ENCODE results near the gene SLAMF1. TPM values are rescaled to one million over a fixed set of nuclear protein-coding genes. Genes with fewer than 3 reads are reported as not detected.

The SLAMF1 gene
- total and polyA plus RNA-seq, 9 of the 15 experiments (the other 6 are each of a cell fraction or from before 2014, with no cell fraction given), result 0.04 to 0.17 (median 0.11) TPM; not detected in 4

DNA sequence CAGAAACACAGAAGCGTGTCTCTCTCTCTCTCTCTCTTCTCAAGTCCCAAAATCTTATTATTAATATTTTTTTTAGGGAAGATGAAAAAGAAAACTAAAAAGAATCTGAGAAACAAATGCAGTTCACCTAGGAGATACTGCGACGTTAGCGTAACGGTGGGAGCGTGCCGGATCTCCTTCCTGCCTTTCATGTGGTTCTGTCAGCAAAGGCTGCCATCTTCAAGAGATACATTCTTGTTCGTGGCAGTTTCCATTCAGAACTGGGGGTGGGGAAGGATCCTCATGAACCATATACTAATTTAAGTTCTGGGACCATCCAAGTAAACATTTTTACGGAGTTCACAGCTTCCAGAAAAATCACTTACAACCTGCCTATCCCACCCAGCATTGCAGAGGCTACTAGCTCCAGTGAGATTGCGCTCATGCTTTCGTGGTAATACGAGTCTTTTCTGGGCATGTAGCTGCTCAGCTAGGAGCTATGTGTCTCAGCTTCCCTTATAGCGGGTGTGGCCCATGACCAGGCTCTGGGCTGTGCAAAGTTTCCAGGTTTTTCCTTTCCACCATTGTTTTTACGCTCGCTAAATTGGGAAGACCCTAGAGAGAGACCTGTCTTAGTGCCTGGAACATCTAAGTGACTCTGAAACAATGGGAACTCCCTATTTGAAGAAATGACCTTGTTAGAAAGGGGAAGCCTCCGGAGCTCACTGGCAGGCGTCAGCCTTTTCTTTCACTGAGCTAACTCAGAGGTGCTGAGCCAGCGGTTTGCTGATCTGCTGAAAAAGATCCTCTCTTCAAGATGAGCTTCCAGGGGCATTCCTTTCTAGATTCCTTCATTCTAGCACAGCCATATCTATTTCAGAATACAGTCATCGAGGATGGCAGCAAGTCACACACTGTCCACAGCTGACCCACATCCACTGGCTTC lies 17.3 kb downstream of the SLAMF1 start:
- 56% methylated on average over 16 of the region's 19 CpGs for WGBS (ENCODE audit: insufficient coverage, low coverage, missing lambda C conversion rate)
- POLR2A ChIA-PET, result interaction anchor here (1.0 to 1.1 kb wide), 2 partner anchors 10 to 11 kb away, joined by 3 to 4 read pairs; no protein-coding TSS in a partner anchor
- Histone ChIP-seq H4K20me1 (replicated peaks; ENCODE audit: control insufficient read depth, insufficient read depth, low read length) (no peaks in the 10 kb centered on the region), H3K9ac (ENCODE audit: insufficient read depth in 1 of 2, low read depth in 2 of 2, low read length in 2 of 2) (no peak overlapping the region), H3K36me3 (ENCODE audit: control insufficient read depth, insufficient read depth, low read length) (no peaks in the 10 kb centered on the region), H3K4me1 (replicated peaks in 1 of 2; ENCODE audit: control insufficient read depth in 2 of 2, insufficient read depth in 2 of 2, low read length in 2 of 2) (peaks cover 15 to 48% of the 10 kb centered on the region in 2 experiments; a peak in 4 of 5 replicates), H3K79me2 (ENCODE audit: control insufficient read depth, insufficient read depth, low read length) (no peaks in the 10 kb centered on the region), H3K9me3 (replicated peaks; ENCODE audit: control insufficient read depth, insufficient read depth, low read depth, low read length) (no peaks in the 10 kb centered on the region), H3K9me1 (ENCODE audit: control insufficient read depth, insufficient read depth, low read length) (no peaks in the 10 kb centered on the region), H2AFZ (ENCODE audit: low read depth, low read length) (peak overlapping the region; percentile 81), H3K27ac (ENCODE audit: extremely low read depth, low read depth, low read length) (no peak overlapping the region), H3K27me3 (ENCODE audit: control insufficient read depth in 2 of 2, insufficient read depth in 2 of 2, low read length in 2 of 2) (no peaks in the 10 kb centered on the region), H3K4me2 (ENCODE audit: insufficient read depth, low read length) (no peak overlapping the region), H3K4me3 (no peak overlapping the region)
- FAIRE-seq (no peak), DNase-seq (ENCODE audit: extremely low read depth in 1 of 4, low spot score in 3 of 4) (no peak), ATAC-seq (peak; percentile 31; the same call in 2 of the 3 replicates)
- BruUV-seq (replicated peaks), result no TSS peak
- TF ChIP-seq, protein P1, sequence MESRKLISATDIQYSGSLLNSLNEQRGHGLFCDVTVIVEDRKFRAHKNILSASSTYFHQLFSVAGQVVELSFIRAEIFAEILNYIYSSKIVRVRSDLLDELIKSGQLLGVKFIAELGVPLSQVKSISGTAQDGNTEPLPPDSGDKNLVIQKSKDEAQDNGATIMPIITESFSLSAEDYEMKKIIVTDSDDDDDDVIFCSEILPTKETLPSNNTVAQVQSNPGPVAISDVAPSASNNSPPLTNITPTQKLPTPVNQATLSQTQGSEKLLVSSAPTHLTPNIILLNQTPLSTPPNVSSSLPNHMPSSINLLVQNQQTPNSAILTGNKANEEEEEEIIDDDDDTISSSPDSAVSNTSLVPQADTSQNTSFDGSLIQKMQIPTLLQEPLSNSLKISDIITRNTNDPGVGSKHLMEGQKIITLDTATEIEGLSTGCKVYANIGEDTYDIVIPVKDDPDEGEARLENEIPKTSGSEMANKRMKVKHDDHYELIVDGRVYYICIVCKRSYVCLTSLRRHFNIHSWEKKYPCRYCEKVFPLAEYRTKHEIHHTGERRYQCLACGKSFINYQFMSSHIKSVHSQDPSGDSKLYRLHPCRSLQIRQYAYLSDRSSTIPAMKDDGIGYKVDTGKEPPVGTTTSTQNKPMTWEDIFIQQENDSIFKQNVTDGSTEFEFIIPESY (CRISPR knock-in tag; IDR thresholded peaks at IDR 0.05), result peak; percentile 36; the same call in 1 of the 2 replicates
- TF ChIP-seq BHLHE40 (IDR thresholded peaks at IDR 0.05; ENCODE audit: low read length) (no peak), MAFK (IDR thresholded peaks at IDR 0.05; ENCODE audit: low read length) (peak; percentile 78), ZNF655 (CRISPR knock-in tag; IDR thresholded peaks at IDR 0.05) (no peak), MAFF (IDR thresholded peaks at IDR 0.05; ENCODE audit: low read length) (peak; percentile 81), ZNF316 (IDR thresholded peaks at IDR 0.05) (peak; percentile 90), MAFG (tag; conservative IDR thresholded peaks at IDR 0.05) (peak; percentile 82), C11orf30 (IDR thresholded peaks at IDR 0.05; ENCODE audit: low read depth) (peak; percentile 89), ZNF695 (CRISPR knock-in tag; IDR thresholded peaks at IDR 0.05) (no peak)
- in situ Hi-C loops (cut with MboI), result no loop called here
- intact Hi-C loops (cut with micrococcal nuclease), result loop anchor here (5.0 to 10.0 kb wide), 2 partner anchors 38 to 135 kb away; no protein-coding TSS in a partner anchor
- CTCF ChIA-PET (ENCODE audit: low intra/inter-chr PET ratio), result no interaction called here
